ENCODE data around the gene THEMIS2.
"Not testable (repeated sequence)": the region's sequence is repeated elsewhere in the genome, so short reads cannot be mapped to it uniquely, and the experiment has no call there.

Gene THEMIS2

GRCh38 chr1:27864264-27864895 lies 8.0 kb upstream of the THEMIS2 start:
- no peak for DNase-seq (ENCODE audit: low read depth)
- H3K4me3 ChIP-seq (ENCODE audit: low read length): no peak overlapping the region
- TF ChIP-seq CTCF (conservative IDR thresholded peaks at IDR 0.05; ENCODE audit: low read length): no peak

GRCh38 chr1:27865821-27866220 lies 6.5 kb upstream of the THEMIS2 start:
- DNase-seq (ENCODE audit: low read depth): no peak
- no peak overlapping the region for H3K4me3 ChIP-seq (ENCODE audit: low read length)
- TF ChIP-seq CTCF (conservative IDR thresholded peaks at IDR 0.05; ENCODE audit: low read length): no peak

- no peak for DNase-seq (ENCODE audit: low read depth)
- TF ChIP-seq CTCF (conservative IDR thresholded peaks at IDR 0.05; ENCODE audit: low read length): no peak
- H3K4me3 ChIP-seq (ENCODE audit: low read length): no peak overlapping the region
These were observed 3.8 kb upstream of the THEMIS2 start for GRCh38 chr1:27868556-27868931.

GRCh38 chr1:27868932-27869718 lies 3.2 kb upstream of the THEMIS2 start:
- H3K4me3 ChIP-seq (ENCODE audit: low read length): no peak overlapping the region
- no peak for DNase-seq (ENCODE audit: low read depth)
- TF ChIP-seq CTCF (conservative IDR thresholded peaks at IDR 0.05; ENCODE audit: low read length): no peak

GRCh38 chr1:27869719-27870085 lies 2.6 kb upstream of the THEMIS2 start:
- TF ChIP-seq CTCF (conservative IDR thresholded peaks at IDR 0.05; ENCODE audit: low read length): no peak
- H3K4me3 ChIP-seq (ENCODE audit: low read length): no peak overlapping the region
- DNase-seq (ENCODE audit: low read depth): no peak

- not testable (repeated sequence) for DNase-seq (ENCODE audit: low read depth); H3K4me3 ChIP-seq (ENCODE audit: low read length)
These were observed 1.3 kb upstream of the THEMIS2 start for GRCh38 chr1:27871076-27871475.

- TF ChIP-seq CTCF (conservative IDR thresholded peaks at IDR 0.05; ENCODE audit: low read length): no peak
- DNase-seq (ENCODE audit: low read depth): peak; percentile 16
- H3K4me3 ChIP-seq (ENCODE audit: low read length): peak overlapping the region; percentile 73
These were observed 633 bp downstream of the THEMIS2 start for GRCh38 chr1:27872802-27873551.

Measured in AG10803 (cell line).